ENCODE measurements around the gene CNIH3.
"Not testable (repeated sequence)": the region's sequence is repeated elsewhere in the genome, so short reads cannot be mapped to it uniquely, and the experiment has no call there.

Gene CNIH3

GRCh38 chr1:224681816-224682215, 65.7 kb downstream of the CNIH3 start:
- TF ChIP-seq CTCF (IDR thresholded peaks at IDR 0.05; ENCODE audit: extremely low read depth, missing control alignments), result no peak
- no peak for DNase-seq (ENCODE audit: low spot score)

GRCh38 chr1:224683936-224684335, 67.8 kb downstream of the CNIH3 start:
- DNase-seq (ENCODE audit: low spot score), result no peak
- TF ChIP-seq CTCF (IDR thresholded peaks at IDR 0.05; ENCODE audit: extremely low read depth, missing control alignments), result no peak

- no peak for TF ChIP-seq CTCF (IDR thresholded peaks at IDR 0.05; ENCODE audit: extremely low read depth, missing control alignments)
- DNase-seq (ENCODE audit: low spot score), result no peak
Observed at GRCh38 chr1:224684979-224685425, 68.9 kb downstream of the CNIH3 start.

GRCh38 chr1:224686140-224686539, 70.0 kb downstream of the CNIH3 start:
- not testable (repeated sequence) for DNase-seq (ENCODE audit: low spot score)

- no peak for TF ChIP-seq CTCF (IDR thresholded peaks at IDR 0.05; ENCODE audit: extremely low read depth, missing control alignments)
- no peak for DNase-seq (ENCODE audit: low spot score)
Observed at GRCh38 chr1:224687465-224687864, 71.3 kb downstream of the CNIH3 start.

- no peak for DNase-seq (ENCODE audit: low spot score)
- no peak for TF ChIP-seq CTCF (IDR thresholded peaks at IDR 0.05; ENCODE audit: extremely low read depth, missing control alignments)
Observed at GRCh38 chr1:224689374-224689773, 73.3 kb downstream of the CNIH3 start.

GRCh38 chr1:224690576-224690975, 74.5 kb downstream of the CNIH3 start:
- TF ChIP-seq CTCF (IDR thresholded peaks at IDR 0.05; ENCODE audit: extremely low read depth, missing control alignments), result no peak
- DNase-seq (ENCODE audit: low spot score), result no peak

GRCh38 chr1:224691148-224691925, 75.2 kb downstream of the CNIH3 start:
- TF ChIP-seq CTCF (IDR thresholded peaks at IDR 0.05; ENCODE audit: extremely low read depth, missing control alignments), result no peak
- no peak for DNase-seq (ENCODE audit: low spot score)

All from GM20000 (cell line).